ENCODE results near the gene DIP2C.

DIP2C gene

GRCh38 chr10:690372-691161, 1.1 kb upstream of the DIP2C start:
- no peaks in the 10 kb centered on the region for H3K36me3 ChIP-seq (ENCODE audit: control insufficient read depth, insufficient read depth, low read length)
- H3K4me3 ChIP-seq (replicated peaks; ENCODE audit: low read depth, low read length), result no peak overlapping the region
- H3K27me3 ChIP-seq (replicated peaks; ENCODE audit: control insufficient read depth, insufficient read depth, low read length), result peaks cover 3% of the 10 kb centered on the region; the same call in 1 of the 2 replicates
- no peak for DNase-seq (ENCODE audit: extremely low read depth, insufficient read length)
- TF ChIP-seq CTCF (IDR thresholded peaks at IDR 0.05; ENCODE audit: insufficient read depth, low read length, poor library complexity, severe bottlenecking), result no peak

- no peak for DNase-seq (ENCODE audit: extremely low read depth, insufficient read length)
- H3K36me3 ChIP-seq (ENCODE audit: control insufficient read depth, insufficient read depth, low read length), result no peaks in the 10 kb centered on the region
- TF ChIP-seq CTCF (IDR thresholded peaks at IDR 0.05; ENCODE audit: insufficient read depth, low read length, poor library complexity, severe bottlenecking), result no peak
- peaks cover 3% of the 10 kb centered on the region; the same call in 1 of the 2 replicates for H3K27me3 ChIP-seq (replicated peaks; ENCODE audit: control insufficient read depth, insufficient read depth, low read length)
- H3K4me3 ChIP-seq (replicated peaks; ENCODE audit: low read depth, low read length), result peak overlapping the region; percentile 13; the same call in 1 of the 2 replicates
Measured at GRCh38 chr10:689121-689451, 382 bp downstream of the DIP2C start.

GRCh38 chr10:688312-689120, 952 bp downstream of the DIP2C start:
- no peaks in the 10 kb centered on the region for H3K36me3 ChIP-seq (ENCODE audit: control insufficient read depth, insufficient read depth, low read length)
- no peak for DNase-seq (ENCODE audit: extremely low read depth, insufficient read length)
- no peak for TF ChIP-seq CTCF (IDR thresholded peaks at IDR 0.05; ENCODE audit: insufficient read depth, low read length, poor library complexity, severe bottlenecking)
- H3K27me3 ChIP-seq (replicated peaks; ENCODE audit: control insufficient read depth, insufficient read depth, low read length), result peaks cover 3% of the 10 kb centered on the region; the same call in 1 of the 2 replicates
- H3K4me3 ChIP-seq (replicated peaks; ENCODE audit: low read depth, low read length), result peak overlapping the region; percentile 13

- no peak overlapping the region; the same call in 1 of the 2 replicates for H3K4me3 ChIP-seq (replicated peaks; ENCODE audit: low read depth, low read length)
- H3K36me3 ChIP-seq (ENCODE audit: control insufficient read depth, insufficient read depth, low read length), result no peaks in the 10 kb centered on the region
- no peak for DNase-seq (ENCODE audit: extremely low read depth, insufficient read length)
- H3K27me3 ChIP-seq (replicated peaks; ENCODE audit: control insufficient read depth, insufficient read depth, low read length), result peaks cover 3% of the 10 kb centered on the region; the same call in 1 of the 2 replicates
- TF ChIP-seq CTCF (IDR thresholded peaks at IDR 0.05; ENCODE audit: insufficient read depth, low read length, poor library complexity, severe bottlenecking), result no peak
Measured at GRCh38 chr10:687583-688311, 1.7 kb downstream of the DIP2C start.

- Histone ChIP-seq H3K27me3 (replicated peaks; ENCODE audit: control insufficient read depth, insufficient read depth, low read length) (peaks cover 3% of the 10 kb centered on the region; the same call in 1 of the 2 replicates), H3K36me3 (ENCODE audit: control insufficient read depth, insufficient read depth, low read length) (no peaks in the 10 kb centered on the region), H3K4me3 (replicated peaks; ENCODE audit: low read depth, low read length) (no peak overlapping the region)
- no peak for TF ChIP-seq CTCF (IDR thresholded peaks at IDR 0.05; ENCODE audit: insufficient read depth, low read length, poor library complexity, severe bottlenecking)
- no peak for DNase-seq (ENCODE audit: extremely low read depth, insufficient read length)
Measured at GRCh38 chr10:686155-686931, 3.1 kb downstream of the DIP2C start.
